HG03060 (cell line): ENCODE data around the gene RBMY1F.
"Not testable (repeated sequence)": the region's sequence is repeated elsewhere in the genome, so short reads cannot be mapped to it uniquely, and the experiment has no call there.

Experiments used
- ATAC-seq: cut with Tn5 transposase; IDR thresholded peaks from one replicate; pipeline ENCODE4 v1.9.1; 2021; ENCODE audit warnings: low read depth, moderate number of reproducible peaks; ENCODE audit not compliant: unreplicated experiment

The RBMY1F gene

GRCh38 chrY:22182823-22183222 is at the start of gene RBMY1F:
RBMY1F (minus strand) TSS chrY:22182923; CDS start chrY:22180969, 1,954 bp downstream.
- ATAC-seq = not testable (repeated sequence)

DNA sequence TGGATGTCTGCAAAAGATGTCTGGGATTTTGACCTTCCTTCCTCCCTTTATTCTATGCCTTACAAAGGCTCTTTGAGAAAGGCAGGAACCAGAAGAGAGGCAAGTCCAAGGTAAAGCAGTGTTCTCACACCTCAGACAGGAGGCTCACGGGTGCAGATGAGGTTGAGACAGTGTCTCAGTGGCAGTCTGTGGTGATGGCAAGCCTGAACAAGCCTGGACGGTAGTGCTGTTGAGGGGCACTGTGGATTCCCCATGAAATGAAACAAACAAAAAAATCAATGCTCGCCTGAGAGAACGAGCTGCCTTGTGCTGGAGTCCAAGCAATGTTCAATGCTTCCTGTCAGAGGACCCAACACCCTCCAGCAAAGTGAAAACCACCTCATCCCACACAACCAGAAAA is 31.6 kb downstream of the RBMY1F start:
- ATAC-seq = not testable (repeated sequence)

GRCh38 chrY:22141011-22141695 is 41.6 kb downstream of the RBMY1F start:
- not testable (repeated sequence) for ATAC-seq

GRCh38 chrY:22134719-22135118 is 48.0 kb downstream of the RBMY1F start:
- not testable (repeated sequence) for ATAC-seq

GRCh38 chrY:22130494-22130893 is 52.2 kb downstream of the RBMY1F start:
- not testable (repeated sequence) for ATAC-seq
